Breast epithelium (tissue), 3 donors: Measurements from ENCODE around the gene NFATC3.

Experiments
- CTCF ChIP-seq, 3 donors: fragments of 450-650 bp; IDR thresholded peaks; one replicate each; pipeline ENCODE4 v1.5.1; 2016 to 2017; ENCODE audit warnings: antibody characterized with exemption in 3 of 3, mild to moderate bottlenecking in 3 of 3, moderate library complexity in 3 of 3
- POLR2A ChIP-seq: fragments of 450-650 bp; IDR thresholded peaks from one replicate; pipeline ENCODE4 v1.6.1; 2016; ENCODE audit warnings: antibody characterized with exemption, mild to moderate bottlenecking, moderate library complexity

DNA sequence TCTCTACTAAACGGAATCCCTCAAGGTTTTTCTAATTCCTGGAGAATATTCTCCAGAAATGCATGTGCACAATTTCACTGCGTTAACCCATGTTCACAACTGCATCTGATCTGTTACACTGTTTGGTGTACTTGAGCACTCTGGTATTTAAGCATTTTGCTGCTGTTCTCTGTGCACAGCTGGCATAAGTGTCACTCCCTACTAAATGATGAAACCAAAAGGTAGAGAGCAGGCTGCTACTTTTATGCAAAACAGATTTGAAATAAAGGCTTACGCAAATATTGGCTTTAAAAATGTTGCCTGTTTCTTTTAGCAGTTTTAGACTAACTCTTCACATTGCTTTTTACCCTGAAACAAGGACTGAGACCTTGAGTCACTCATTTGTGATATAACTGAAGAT is 109.1 kb downstream of the NFATC3 start:
- no peak for TF ChIP-seq CTCF (IDR thresholded peaks at IDR 0.05)
- TF ChIP-seq POLR2A = no peak
